Gastrocnemius medialis (tissue), 4 donors: Measurements from ENCODE around the gene AKAP7. TPM values are rescaled to one million over a fixed set of nuclear protein-coding genes. Genes with fewer than 3 reads are reported as not detected.

Source experiments
- ATAC-seq, 2 donors: fragments of 150-250 bp; one replicate each; pipeline ENCODE4 v1.9.1; 2016
- DNase-seq, 2 donors: peaks; one replicate each; pipeline ENCODE4 v3.0.0-alpha.2; 2019
- H3K27ac ChIP-seq, 4 donors: fragments of 200-600 bp; sonication (generic); 1 replicate in 1 of 4; 2 replicates in 3 of 4; pipeline ENCODE4 v1.5.1; 2016 to 2018; ENCODE audit warnings: mild to moderate bottlenecking in 2 of 4, moderate library complexity in 1 of 4
- H3K27me3 ChIP-seq, 3 donors: fragments of 200-600 bp; sonication (generic) in 2 of 3; 1 replicate in 1 of 3; 2 replicates in 2 of 3; pipeline versions ENCODE4 v1.5.1 to v1.6.0; 2016 to 2019; ENCODE audit warnings: mild to moderate bottlenecking in 1 of 3, moderate library complexity in 1 of 3
- H3K36me3 ChIP-seq, 2 donors: fragments of 200-600 bp; sonication (generic) in 1 of 2; one replicate each; pipeline ENCODE4 v1.5.1; 2017 to 2018
- H3K4me1 ChIP-seq, 2 donors: fragments of 200-600 bp; sonication (generic) in 1 of 2; one replicate each; pipeline ENCODE4 v1.5.1; 2016 to 2017; ENCODE audit warnings: mild to moderate bottlenecking in 2 of 2
- H3K4me3 ChIP-seq, 4 donors: fragments of 200-600 bp; sonication (generic) in 3 of 4; 1 replicate in 1 of 4; 2 replicates in 3 of 4; pipeline ENCODE4 v1.5.1; 2016 to 2019; ENCODE audit warnings: mild to moderate bottlenecking in 2 of 4
- H3K9me3 ChIP-seq, 3 donors: fragments of 200-600 bp; sonication (generic) in 2 of 3; 1 replicate in 1 of 3; 2 replicates in 2 of 3; pipeline ENCODE4 v1.5.1; 2016 to 2019
- POLR2A ChIP-seq, 2 donors: fragments of 450-650 bp; IDR thresholded peaks; one replicate each; pipeline ENCODE4 v1.6.1; 2017; ENCODE audit warnings: antibody characterized with exemption in 2 of 2, mild to moderate bottlenecking in 2 of 2, moderate library complexity in 2 of 2
- in situ Hi-C, 4 donors: fragments of 200-750 bp; cut with MboI; loops; one replicate each; pipeline versions ENCODE4 v1.15.0 to v1.8.0; 2017; ENCODE audit warnings: low sequenced_read_pairs in 4 of 4
- intact Hi-C: fragments of 100-400 bp; cut with DNase I; formaldehyde crosslinking; loops from one replicate; pipeline ENCODE4 v1.15.1; 2023; ENCODE audit warnings: low total_unique reads
- total RNA-seq, 4 donors: library from RNA; depleted of rRNA; stranded (reverse); fragments of >200 nt; gene quantifications; one replicate each; pipeline versions ENCODE4 v1.1.0 to v1.2.3, GENCODE V29; 2016
- TF ChIP-seq, protein P1 (sequence below), 5 experiments: fragments of 450-650 bp in 3 of 5; fragments of 200-600 bp in 2 of 5; sonication (generic) in 2 of 5; IDR thresholded peaks in 4 of 5; conservative IDR thresholded peaks in 1 of 5; 1 replicate in 4 of 5; 2 replicates in 1 of 5; pipeline ENCODE4 v1.5.1; 2016 to 2019; ENCODE audit warnings: antibody characterized with exemption in 5 of 5, mild to moderate bottlenecking in 3 of 5, moderate library complexity in 3 of 5

Gene AKAP7
- total RNA-seq, 4 donors from 2014 or later = 5.2 to 14.6 (median 7.5) TPM

- no peaks in the 10 kb centered on the region for H3K36me3 ChIP-seq
- H3K27me3 ChIP-seq = no peaks in the 10 kb centered on the region
- H3K9me3 ChIP-seq = no peaks in the 10 kb centered on the region
- no peaks in the 10 kb centered on the region for H3K4me1 ChIP-seq
- in situ Hi-C loops = loop anchor here (5.0 kb wide), 2 partner anchors 228 to 233 kb away; no protein-coding TSS in a partner anchor
- no peak overlapping the region for H3K27ac ChIP-seq
- intact Hi-C loops = loop anchor here (1.0 to 5.0 kb wide), 2 partner anchors 48 to 229 kb away; no protein-coding TSS in a partner anchor
- TF ChIP-seq, protein P1, sequence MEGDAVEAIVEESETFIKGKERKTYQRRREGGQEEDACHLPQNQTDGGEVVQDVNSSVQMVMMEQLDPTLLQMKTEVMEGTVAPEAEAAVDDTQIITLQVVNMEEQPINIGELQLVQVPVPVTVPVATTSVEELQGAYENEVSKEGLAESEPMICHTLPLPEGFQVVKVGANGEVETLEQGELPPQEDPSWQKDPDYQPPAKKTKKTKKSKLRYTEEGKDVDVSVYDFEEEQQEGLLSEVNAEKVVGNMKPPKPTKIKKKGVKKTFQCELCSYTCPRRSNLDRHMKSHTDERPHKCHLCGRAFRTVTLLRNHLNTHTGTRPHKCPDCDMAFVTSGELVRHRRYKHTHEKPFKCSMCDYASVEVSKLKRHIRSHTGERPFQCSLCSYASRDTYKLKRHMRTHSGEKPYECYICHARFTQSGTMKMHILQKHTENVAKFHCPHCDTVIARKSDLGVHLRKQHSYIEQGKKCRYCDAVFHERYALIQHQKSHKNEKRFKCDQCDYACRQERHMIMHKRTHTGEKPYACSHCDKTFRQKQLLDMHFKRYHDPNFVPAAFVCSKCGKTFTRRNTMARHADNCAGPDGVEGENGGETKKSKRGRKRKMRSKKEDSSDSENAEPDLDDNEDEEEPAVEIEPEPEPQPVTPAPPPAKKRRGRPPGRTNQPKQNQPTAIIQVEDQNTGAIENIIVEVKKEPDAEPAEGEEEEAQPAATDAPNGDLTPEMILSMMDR (IDR thresholded peaks at IDR 0.05 in 4 of 5, conservative IDR thresholded peaks at IDR 0.05 in 1 of 5) = no peak
- no peak for TF ChIP-seq POLR2A (IDR thresholded peaks at IDR 0.05)
- no peak overlapping the region for H3K4me3 ChIP-seq
- no peak for ATAC-seq
- DNase-seq = no peak
These were observed 19.6 kb upstream of the AKAP7 start for GRCh38 chr6:131115651-131116050.

DNA sequence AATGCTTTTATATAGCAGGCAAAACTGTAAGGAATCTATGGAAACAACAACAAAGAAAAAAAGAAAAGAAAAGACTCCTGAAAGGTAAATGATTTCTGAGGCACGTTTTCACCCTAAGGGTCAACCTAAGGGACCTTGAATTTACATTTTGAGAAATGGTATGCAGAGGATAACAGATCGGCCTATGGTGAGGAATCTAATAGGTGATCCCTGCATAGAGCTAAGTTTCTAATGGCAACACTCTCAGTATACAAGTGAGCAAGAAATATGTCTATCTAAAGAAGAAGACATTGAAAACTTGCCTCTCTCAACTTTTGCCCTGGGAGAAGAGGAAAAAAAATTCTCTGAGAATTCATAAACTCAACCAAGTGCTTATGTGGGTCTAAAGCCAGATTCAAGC lies 18.9 kb upstream of the AKAP7 start:
- H3K9me3 ChIP-seq = no peaks in the 10 kb centered on the region
- ATAC-seq (no peak), DNase-seq (no peak)
- no peaks in the 10 kb centered on the region for H3K4me1 ChIP-seq
- H3K27me3 ChIP-seq = no peaks in the 10 kb centered on the region
- no peaks in the 10 kb centered on the region for H3K36me3 ChIP-seq
- in situ Hi-C loops = loop anchor here (5.0 kb wide), 2 partner anchors 229 to 234 kb away; no protein-coding TSS in a partner anchor
- TF ChIP-seq POLR2A (IDR thresholded peaks at IDR 0.05) = no peak
- TF ChIP-seq, protein P1 (IDR thresholded peaks at IDR 0.05 in 4 of 5, conservative IDR thresholded peaks at IDR 0.05 in 1 of 5) = no peak
- H3K4me3 ChIP-seq = no peak overlapping the region
- intact Hi-C loops = loop anchor here (1.0 to 5.0 kb wide), 2 partner anchors 49 to 230 kb away; no protein-coding TSS in a partner anchor
- no peak overlapping the region for H3K27ac ChIP-seq

- ATAC-seq (no peak), DNase-seq (no peak)
- Histone ChIP-seq H3K36me3 (no peaks in the 10 kb centered on the region), H3K27me3 (no peaks in the 10 kb centered on the region), H3K9me3 (no peaks in the 10 kb centered on the region), H3K4me3 (no peak overlapping the region), H3K27ac (no peak overlapping the region), H3K4me1 (no peaks in the 10 kb centered on the region)
- TF ChIP-seq, protein P1 (IDR thresholded peaks at IDR 0.05 in 4 of 5, conservative IDR thresholded peaks at IDR 0.05 in 1 of 5) = peak; percentile 21 to 57 (median 39)
- no peak for TF ChIP-seq POLR2A (IDR thresholded peaks at IDR 0.05)
- intact Hi-C loops = loop anchor here (1.0 to 5.0 kb wide), 2 partner anchors 50 to 231 kb away; no protein-coding TSS in a partner anchor
- in situ Hi-C loops = loop anchor here (5.0 kb wide), 2 partner anchors 230 to 235 kb away; no protein-coding TSS in a partner anchor
These were observed 18.4 kb upstream of the AKAP7 start for GRCh38 chr6:131116755-131117360.

DNA sequence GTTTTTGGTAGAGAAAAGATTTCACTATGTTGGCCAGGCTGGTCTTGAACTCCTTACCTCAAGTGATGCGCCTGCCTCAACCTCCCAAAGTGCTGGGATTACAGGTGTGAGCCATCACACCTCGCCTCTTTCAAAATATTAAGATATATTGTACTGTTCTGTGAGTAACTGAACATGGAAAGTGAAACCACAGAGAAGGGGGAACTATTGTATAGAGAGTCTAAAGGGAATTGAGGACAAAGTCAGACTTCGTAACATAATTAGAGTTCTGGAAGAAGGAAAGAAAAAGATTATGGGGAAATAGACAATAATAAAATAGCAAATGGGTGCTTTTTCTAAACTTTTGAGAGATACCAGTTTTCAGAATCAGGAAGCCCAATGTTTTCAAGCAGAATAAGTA lies 17.4 kb upstream of the AKAP7 start:
- H3K36me3 ChIP-seq = no peaks in the 10 kb centered on the region
- no peaks in the 10 kb centered on the region for H3K27me3 ChIP-seq
- in situ Hi-C loops (loop anchor here (5.0 kb wide), 2 partner anchors 231 to 236 kb away; no protein-coding TSS in a partner anchor), intact Hi-C loops (loop anchor here (5.0 kb wide), 1 partner anchor 51 kb away; no protein-coding TSS in a partner anchor)
- TF ChIP-seq, protein P1 (IDR thresholded peaks at IDR 0.05 in 4 of 5, conservative IDR thresholded peaks at IDR 0.05 in 1 of 5) = no peak
- no peak for TF ChIP-seq POLR2A (IDR thresholded peaks at IDR 0.05)
- no peak overlapping the region for H3K27ac ChIP-seq
- no peaks in the 10 kb centered on the region for H3K9me3 ChIP-seq
- H3K4me3 ChIP-seq = no peak overlapping the region
- no peak for DNase-seq
- no peak for ATAC-seq
- H3K4me1 ChIP-seq = no peaks in the 10 kb centered on the region
